ENCODE measurements around the gene LITAF. TPM values are rescaled to one million over a fixed set of nuclear protein-coding genes. Genes with fewer than 3 reads are reported as not detected.

LITAF gene
- total and polyA plus RNA-seq, 2 experiments from 2014 or later, result 83.2 to 150 TPM

DNA sequence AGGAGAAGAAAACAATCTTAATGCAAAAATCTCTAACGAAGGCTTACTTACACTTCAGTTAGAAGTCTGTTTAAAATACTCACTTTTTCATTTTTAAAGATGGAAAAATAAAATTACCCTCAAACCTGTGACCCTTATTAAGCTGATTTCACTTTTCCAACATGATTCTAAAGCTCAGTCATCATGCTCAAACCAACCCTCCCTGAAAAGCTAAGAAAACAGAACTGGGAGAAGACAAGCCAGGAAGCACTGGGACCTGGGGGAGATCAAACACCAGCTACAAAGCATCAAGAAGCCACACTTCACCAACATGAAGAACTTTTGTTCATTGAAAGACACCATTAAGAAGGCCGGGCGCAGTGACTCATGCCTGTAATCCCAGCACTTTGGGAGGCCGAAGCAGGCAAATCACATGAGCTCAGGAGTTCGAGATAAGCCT is 88.8 kb downstream of the LITAF start:
- Histone ChIP-seq H3K27ac (peak overlapping the region; percentile 80), H3K79me2 (ENCODE audit: insufficient read depth) (no peaks in the 10 kb centered on the region), H3K27me3 (replicated peaks; ENCODE audit: insufficient read depth) (no peaks in the 10 kb centered on the region), H3K9ac (peak overlapping the region; percentile 60), H3K36me3 (ENCODE audit: low read depth) (no peaks in the 10 kb centered on the region), H4K20me1 (ENCODE audit: insufficient read depth) (no peaks in the 10 kb centered on the region), H3K9me3 (ENCODE audit: low read depth) (no peaks in the 10 kb centered on the region), H3K4me3 (no peak overlapping the region), H3F3A (ENCODE audit: insufficient read depth) (peaks cover 24% of the 10 kb centered on the region), H3K4me1 (ENCODE audit: insufficient read depth) (peaks cover 17% of the 10 kb centered on the region), H3K9me2 (ENCODE audit: insufficient read depth) (no peaks in the 10 kb centered on the region), H2AFZ (peak overlapping the region; percentile 53), H3K4me2 (ENCODE audit: unreplicated experiment) (peak overlapping the region; percentile 19)
- in situ Hi-C loops (cut with MboI), result no loop called here
- no peak for TF ChIP-seq EZH2 (IDR thresholded peaks at IDR 0.05; ENCODE audit: insufficient read depth, poor library complexity, severe bottlenecking)
- no peak for TF ChIP-seq EZH2phosphoT487 (IDR thresholded peaks at IDR 0.05; ENCODE audit: insufficient read depth, low read depth)
- WGBS, 2 experiments (ENCODE audit: low coverage in 1 of 2, low lambda C conversion rate in 2 of 2, missing lambda C conversion rate in 2 of 2), result 16 to 35% methylated on average over 5 of the region's 5 CpGs
- DNase-seq, result peak; percentile 63

Other genes starting within 250 kb of the LITAF start
- gene RMI2, start 241.5 kb downstream of the LITAF start, total RNA-seq (2014; rRNA removed; shearing (Covaris generic)), result 8.5 and 20.6 TPM in 2 replicates
- gene RMI2, start 241.5 kb downstream of the LITAF start, polyA plus RNA-seq (2016; fragmentation: Nextera tagmentation; extraction: Ambion mirVana), result 11.9 and 12.8 TPM in 2 replicates
- gene SNN, start 81.5 kb upstream of the LITAF start, total RNA-seq (2014; rRNA removed; shearing (Covaris generic)), result 5.9 and 6.7 TPM in 2 replicates
- gene SNN, start 81.5 kb upstream of the LITAF start, polyA plus RNA-seq (2016; fragmentation: Nextera tagmentation; extraction: Ambion mirVana), result 5.3 and 5.4 TPM in 2 replicates
- gene TXNDC11, start 155.9 kb upstream of the LITAF start, total RNA-seq (2014; rRNA removed; shearing (Covaris generic)), result 24.5 and 28.6 TPM in 2 replicates
- gene TXNDC11, start 155.9 kb upstream of the LITAF start, polyA plus RNA-seq (2016; fragmentation: Nextera tagmentation; extraction: Ambion mirVana), result 24.4 and 25.9 TPM in 2 replicates
- gene ZC3H7A, start 210.3 kb upstream of the LITAF start, total RNA-seq (2014; rRNA removed; shearing (Covaris generic)), result 30.7 and 33.6 TPM in 2 replicates
- gene ZC3H7A, start 210.3 kb upstream of the LITAF start, polyA plus RNA-seq (2016; fragmentation: Nextera tagmentation; extraction: Ambion mirVana), result 48.0 and 49.7 TPM in 2 replicates